H1 (cell line): ENCODE data around the gene SCN1B. TPM values are rescaled to one million over a fixed set of nuclear protein-coding genes. Genes with fewer than 3 reads are reported as not detected.

Experiments
- KDM4A ChIP-seq: IDR thresholded peaks from one replicate; pipeline ENCODE4 v1.7.1; 2012; ENCODE audit warnings: low read depth, mild to moderate bottlenecking, moderate library complexity, low read length, inconsistent platforms; ENCODE audit not compliant: severe bottlenecking
- polyA plus RNA-seq, 7 experiments: library from polyadenylated mRNA; depleted of rRNA in 3 of 7; stranded (reverse) in 5 of 7; unstranded in 2 of 7; fragments of >200 nt in 5 of 7; fragments of 200-250 nt in 2 of 7; gene quantifications; 1 replicate in 5 of 7; 2 replicates in 1 of 7; 4 replicates in 1 of 7; pipeline versions ENCODE4 v1.2.1 to v1.2.3, GENCODE V29; 2011 to 2013; ENCODE audit warnings: missing spikeins in 2 of 7, mixed read lengths in 2 of 7
- total RNA-seq: library from RNA; stranded (reverse); fragmentation: NEBNext Ultra II Directional; extraction: Animal tissue kit (Norgen Biotek cat#: 25700); gene quantifications from 2 replicates; pipeline ENCODE4 v1.2.1, GENCODE V29; 2021

SCN1B gene
- total and polyA plus RNA-seq, 2 of the 8 experiments (the other 6 are each of a cell fraction or from before 2014, with no cell fraction given) = 3.1 to 3.5 TPM

DNA sequence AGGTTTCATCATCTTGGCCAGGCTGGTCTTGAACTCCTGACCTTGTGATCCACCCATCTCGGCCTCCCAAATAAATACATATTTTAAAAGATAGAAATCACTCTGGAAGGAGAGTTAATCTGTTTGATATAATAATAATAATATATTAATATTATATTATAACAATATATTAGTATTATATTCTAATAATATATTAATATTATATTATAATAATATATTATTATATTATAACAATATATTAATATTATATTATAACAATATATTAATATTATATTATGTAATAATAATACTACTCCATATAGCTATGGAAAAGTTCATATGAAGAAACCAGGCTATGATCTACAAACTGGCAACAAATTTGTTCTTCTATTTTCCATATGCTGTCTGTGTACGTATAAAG is 28.1 kb downstream of the SCN1B start (continued):
- TF ChIP-seq KDM4A = no peak
